ENCODE measurements around the gene MN1. TPM values are rescaled to one million over a fixed set of nuclear protein-coding genes. Genes with fewer than 3 reads are reported as not detected.

MN1 gene
- total RNA-seq, 2 experiments from 2014 or later = 0.27 to 0.28 TPM

- H3K9me3 Mint-ChIP-seq = no peaks in the 10 kb centered on the region
- no peak for TF ChIP-seq CTCF (IDR thresholded peaks at IDR 0.05)
- Histone ChIP-seq H3K9me3 (ENCODE audit: control insufficient read depth in 1 of 2, insufficient read depth in 1 of 2, low read length in 2 of 2) (peaks cover 0 to 13% of the 10 kb centered on the region in 2 experiments), H3K36me3 (ENCODE audit: insufficient read depth, low read length) (no peaks in the 10 kb centered on the region), H3K4me3 (ENCODE audit: low read length) (peak overlapping the region; percentile 65), H3K27me3 (ENCODE audit: control insufficient read depth in 1 of 2, insufficient read depth in 2 of 2, low read length in 2 of 2) (peaks cover 4 to 7% of the 10 kb centered on the region in 2 experiments), H3K4me1 (ENCODE audit: insufficient read depth, low read length) (peaks cover 24% of the 10 kb centered on the region), H3K27ac (ENCODE audit: low read depth in 1 of 2, low read length in 2 of 2) (no peak overlapping the region)
- ChIA-PET CTCF (no interaction called here), POLR2A (no interaction called here)
- no peak for ATAC-seq (ENCODE audit: poor library complexity)
- peak in 1 of 14 experiments; percentile 21 for DNase-seq
- H3K27me3 Mint-ChIP-seq = peaks cover 24% of the 10 kb centered on the region
- H3K4me1 Mint-ChIP-seq (ENCODE audit: low read depth) = peaks cover 17% of the 10 kb centered on the region
- H3K27ac Mint-ChIP-seq = no peak overlapping the region
- peak overlapping the region; percentile 88 for H3K4me3 Mint-ChIP-seq
- intact Hi-C loops (cut with DNase I, micrococcal nuclease) = loop anchor here in 1 of 2 experiments (10.0 kb wide), 1 partner anchor 1046 kb away; no protein-coding TSS in a partner anchor
- no peaks in the 10 kb centered on the region for H3K36me3 Mint-ChIP-seq (ENCODE audit: low read depth)
Observed at GRCh38 chr22:27800250-27801201, 1.0 kb downstream of the MN1 start.

GRCh38 chr22:27799827-27800249 lies 1.7 kb downstream of the MN1 start:
- H3K27ac ChIP-seq (ENCODE audit: low read depth in 1 of 2, low read length in 2 of 2) = no peak overlapping the region
- no peak overlapping the region for H3K27ac Mint-ChIP-seq
- POLR2A ChIA-PET = no interaction called here
- H3K9me3 Mint-ChIP-seq = no peaks in the 10 kb centered on the region
- no peaks in the 10 kb centered on the region for H3K36me3 Mint-ChIP-seq (ENCODE audit: low read depth)
- H3K4me1 ChIP-seq (ENCODE audit: insufficient read depth, low read length) = peaks cover 21% of the 10 kb centered on the region
- H3K27me3 Mint-ChIP-seq = peaks cover 17% of the 10 kb centered on the region
- intact Hi-C loops (cut with DNase I, micrococcal nuclease) = loop anchor here in 1 of 2 experiments (10.0 kb wide), 1 partner anchor 1045 kb away; no protein-coding TSS in a partner anchor
- no peak for ATAC-seq (ENCODE audit: poor library complexity)
- no peak for TF ChIP-seq CTCF (IDR thresholded peaks at IDR 0.05)
- H3K4me3 Mint-ChIP-seq = no peak overlapping the region
- CTCF ChIA-PET = no interaction called here
- peaks cover 14% of the 10 kb centered on the region for H3K4me1 Mint-ChIP-seq (ENCODE audit: low read depth)
- no peak overlapping the region for H3K4me3 ChIP-seq (ENCODE audit: low read length)
- H3K9me3 ChIP-seq (ENCODE audit: control insufficient read depth in 1 of 2, insufficient read depth in 1 of 2, low read length in 2 of 2) = peaks cover 0 to 13% of the 10 kb centered on the region in 2 experiments
- no peak for DNase-seq
- H3K27me3 ChIP-seq (ENCODE audit: control insufficient read depth in 1 of 2, insufficient read depth in 2 of 2, low read length in 2 of 2) = peaks cover 4 to 7% of the 10 kb centered on the region in 2 experiments
- no peaks in the 10 kb centered on the region for H3K36me3 ChIP-seq (ENCODE audit: insufficient read depth, low read length)

GRCh38 chr22:27799015-27799826 lies 2.3 kb downstream of the MN1 start:
- DNase-seq (no peak), ATAC-seq (ENCODE audit: poor library complexity) (no peak)
- H3K4me3 Mint-ChIP-seq = peak overlapping the region; percentile 65
- intact Hi-C loops (cut with DNase I, micrococcal nuclease) = no loop called here
- peaks cover 9% of the 10 kb centered on the region for H3K4me1 Mint-ChIP-seq (ENCODE audit: low read depth)
- H3K36me3 ChIP-seq (ENCODE audit: insufficient read depth, low read length) = no peaks in the 10 kb centered on the region
- H3K36me3 Mint-ChIP-seq (ENCODE audit: low read depth) = no peaks in the 10 kb centered on the region
- peaks cover 0 to 13% of the 10 kb centered on the region in 2 experiments for H3K9me3 ChIP-seq (ENCODE audit: control insufficient read depth in 1 of 2, insufficient read depth in 1 of 2, low read length in 2 of 2)
- peaks cover 16% of the 10 kb centered on the region for H3K4me1 ChIP-seq (ENCODE audit: insufficient read depth, low read length)
- peaks cover 11% of the 10 kb centered on the region for H3K27me3 Mint-ChIP-seq
- no peaks in the 10 kb centered on the region for H3K9me3 Mint-ChIP-seq
- CTCF ChIA-PET = no interaction called here
- H3K4me3 ChIP-seq (ENCODE audit: low read length) = no peak overlapping the region
- H3K27me3 ChIP-seq (ENCODE audit: control insufficient read depth in 1 of 2, insufficient read depth in 2 of 2, low read length in 2 of 2) = peaks cover 4 to 7% of the 10 kb centered on the region in 2 experiments
- H3K27ac ChIP-seq (ENCODE audit: low read depth in 1 of 2, low read length in 2 of 2) = no peak overlapping the region
- TF ChIP-seq CTCF (IDR thresholded peaks at IDR 0.05) = no peak
- no peak overlapping the region for H3K27ac Mint-ChIP-seq
- POLR2A ChIA-PET = no interaction called here
